H9 (cell line): Measurements from ENCODE around the gene OARD1. TPM values are rescaled to one million over a fixed set of nuclear protein-coding genes. Genes with fewer than 3 reads are reported as not detected.

Experiments
- DNase-seq: peaks from one replicate; pipeline ENCODE4 v3.0.0-alpha.2; 2017
- H2AFZ ChIP-seq: one replicate; pipeline ENCODE4 v1.6.1; 2013; ENCODE audit warnings: mild to moderate bottlenecking, low read length, control low read depth, moderate library complexity
- H2AK5ac ChIP-seq: 2 replicates; pipeline ENCODE4 v1.6.1; 2013; ENCODE audit warnings: low read length, control low read depth, mixed read lengths; ENCODE audit not compliant: insufficient read length
- H2BK120ac ChIP-seq: one replicate; pipeline ENCODE4 v1.6.1; 2013; ENCODE audit warnings: low read depth, mild to moderate bottlenecking, low read length, control low read depth, inconsistent platforms; ENCODE audit not compliant: poor library complexity, severe bottlenecking
- H2BK12ac ChIP-seq: 2 replicates; pipeline ENCODE4 v1.6.1; 2013; ENCODE audit warnings: low read length, control low read depth, mixed read lengths, low read depth; ENCODE audit not compliant: insufficient read length
- H2BK15ac ChIP-seq: 2 replicates; pipeline ENCODE4 v1.6.1; 2013; ENCODE audit warnings: low read depth, low read length, control low read depth
- H2BK20ac ChIP-seq: one replicate; pipeline ENCODE4 v1.6.1; 2013; ENCODE audit warnings: low read depth, mild to moderate bottlenecking, low read length, control low read depth, inconsistent platforms; ENCODE audit not compliant: poor library complexity, severe bottlenecking
- H2BK5ac ChIP-seq: 2 replicates; pipeline ENCODE4 v1.6.1; 2013; ENCODE audit warnings: low read length, control low read depth, mixed read lengths; ENCODE audit not compliant: insufficient read length
- H3K14ac ChIP-seq: 2 replicates; pipeline ENCODE4 v1.6.1; 2013; ENCODE audit warnings: low read length, control low read depth; ENCODE audit not compliant: insufficient read depth
- H3K18ac ChIP-seq: 2 replicates; pipeline ENCODE4 v1.6.1; 2013; ENCODE audit warnings: low read depth, mild to moderate bottlenecking, mixed read lengths, low read length, control low read depth; ENCODE audit not compliant: insufficient read length
- H3K23ac ChIP-seq: 2 replicates; pipeline ENCODE4 v1.6.1; 2013; ENCODE audit warnings: low read length, control low read depth, mixed read lengths, low read depth; ENCODE audit not compliant: insufficient read length
- H3K23me2 ChIP-seq: 2 replicates; pipeline ENCODE4 v1.6.1; 2013; ENCODE audit warnings: low read depth, mild to moderate bottlenecking, mixed read lengths, low read length, control low read depth; ENCODE audit not compliant: insufficient read length, poor library complexity, severe bottlenecking
- H3K27ac ChIP-seq: 2 replicates; pipeline ENCODE4 v1.5.1; 2013; ENCODE audit warnings: low read length, control low read depth, mixed read lengths, low read depth; ENCODE audit not compliant: insufficient read length
- H3K27me3 ChIP-seq: 2 replicates; pipeline ENCODE4 v1.6.1; 2013; ENCODE audit warnings: low read length, control low read depth, inconsistent platforms; ENCODE audit not compliant: insufficient read depth
- H3K4ac ChIP-seq: 2 replicates; pipeline ENCODE4 v1.6.1; 2013; ENCODE audit warnings: low read depth, mild to moderate bottlenecking, control low read depth, inconsistent platforms, low read length, moderate library complexity
- H3K4me1 ChIP-seq: 2 replicates; pipeline ENCODE4 v1.6.1; 2013; ENCODE audit warnings: low read length, control low read depth, inconsistent platforms; ENCODE audit not compliant: insufficient read depth
- H3K4me2 ChIP-seq: 2 replicates; pipeline ENCODE4 v1.6.1; 2013; ENCODE audit warnings: low read length, control low read depth, mixed read lengths; ENCODE audit not compliant: insufficient read length, insufficient read depth
- H3K56ac ChIP-seq: 2 replicates; pipeline ENCODE4 v1.6.1; 2013; ENCODE audit warnings: low read depth, mild to moderate bottlenecking, mixed read lengths, low read length, control low read depth; ENCODE audit not compliant: insufficient read length
- H3K79me1 ChIP-seq: 2 replicates; pipeline ENCODE4 v1.6.1; 2013; ENCODE audit warnings: low read depth, mild to moderate bottlenecking, moderate library complexity, low read length, control low read depth, inconsistent platforms; ENCODE audit not compliant: insufficient read depth, poor library complexity, severe bottlenecking
- H3K79me2 ChIP-seq: 2 replicates; pipeline ENCODE4 v1.6.1; 2013; ENCODE audit warnings: low read length, control low read depth, inconsistent platforms; ENCODE audit not compliant: insufficient read depth
- H3K9ac ChIP-seq: 2 replicates; pipeline ENCODE4 v1.6.1; 2013; ENCODE audit warnings: low read length, control low read depth, mixed read lengths; ENCODE audit not compliant: insufficient read length; ENCODE audit errors: extremely low read depth
- H3K9me3 ChIP-seq: one replicate; pipeline ENCODE4 v1.6.1; 2013; ENCODE audit warnings: low read depth, low read length, inconsistent platforms; ENCODE audit not compliant: control insufficient read depth
- H3T11ph ChIP-seq: one replicate; pipeline ENCODE4 v1.6.1; 2013; ENCODE audit warnings: mild to moderate bottlenecking, low read length, control low read depth, inconsistent platforms
- H4K20me1 ChIP-seq: one replicate; pipeline ENCODE4 v1.6.1; 2013; ENCODE audit not compliant: control insufficient read depth, insufficient read length, insufficient read depth
- H4K5ac ChIP-seq: 2 replicates; pipeline ENCODE4 v1.6.1; 2013; ENCODE audit warnings: low read depth, mild to moderate bottlenecking, mixed read lengths, low read length, control low read depth; ENCODE audit not compliant: insufficient read length
- H4K8ac ChIP-seq: replicated peaks from 2 replicates; pipeline ENCODE4 v1.6.1; 2013; ENCODE audit warnings: low read length, control low read depth, mixed read lengths, low read depth; ENCODE audit not compliant: insufficient read length
- H4K91ac ChIP-seq: 2 replicates; pipeline ENCODE4 v1.6.1; 2013; ENCODE audit warnings: low read depth, mild to moderate bottlenecking, moderate library complexity, mixed read lengths, low read length, control low read depth; ENCODE audit not compliant: insufficient read length
- H3K27ac Mint-ChIP-seq, 3 experiments: 2 replicates in 2 of 3; 3 replicates in 1 of 3; pipeline ENCODE4 v1.8.0; 2020 to 2021; ENCODE audit warnings: mixed read lengths in 3 of 3, mild to moderate bottlenecking in 1 of 3, moderate library complexity in 1 of 3
- H3K27me3 Mint-ChIP-seq: 2 replicates; pipeline ENCODE4 v1.8.0; 2021; ENCODE audit warnings: low read depth, mild to moderate bottlenecking, moderate library complexity, mixed read lengths
- H3K36me3 Mint-ChIP-seq, 3 experiments: 2 replicates in 2 of 3; 3 replicates in 1 of 3; pipeline ENCODE4 v1.8.0; 2020 to 2021; ENCODE audit warnings: low read depth in 3 of 3, mixed read lengths in 3 of 3; ENCODE audit not compliant: insufficient read depth in 1 of 3
- H3K4me1 Mint-ChIP-seq, 2 experiments: 2 replicates each; pipeline ENCODE4 v1.8.0; 2020; ENCODE audit warnings: mixed read lengths in 2 of 2
- H3K4me3 Mint-ChIP-seq, 2 experiments: 2 replicates in 1 of 2; 3 replicates in 1 of 2; pipeline ENCODE4 v1.8.0; 2020 to 2021; ENCODE audit warnings: mild to moderate bottlenecking in 2 of 2, mixed read lengths in 2 of 2, moderate library complexity in 1 of 2
- H3K9me3 Mint-ChIP-seq, 2 experiments: 2 replicates in 1 of 2; 3 replicates in 1 of 2; pipeline ENCODE4 v1.8.0; 2020; ENCODE audit warnings: mild to moderate bottlenecking in 2 of 2, mixed read lengths in 2 of 2, moderate library complexity in 1 of 2
- WGBS: extraction: QIAGEN DNeasy Blood & Tissue Kit; methylation state at CpG from one replicate; pipeline ENCODE4 v1.1.7; 2013; ENCODE audit warnings: missing lambda C conversion rate, low lambda C conversion rate, mixed read lengths; ENCODE audit not compliant: insufficient read length; ENCODE audit errors: extremely low coverage; 5-methylcytosine and 5-hydroxymethylcytosine counted together
- total RNA-seq: library from RNA; stranded (reverse); gene quantifications from 2 replicates; pipeline ENCODE4 v1.2.1, GENCODE V29; 2021
- TF ChIP-seq, protein P1 (sequence below): fragments of 200-600 bp; sonication (generic); conservative IDR thresholded peaks from 3 replicates; pipeline ENCODE4 v1.8.0; 2021; ENCODE audit warnings: antibody characterized with exemption, mild to moderate bottlenecking

Gene OARD1
- total RNA-seq, 1 experiment from 2014 or later, result 36.6 TPM

DNA sequence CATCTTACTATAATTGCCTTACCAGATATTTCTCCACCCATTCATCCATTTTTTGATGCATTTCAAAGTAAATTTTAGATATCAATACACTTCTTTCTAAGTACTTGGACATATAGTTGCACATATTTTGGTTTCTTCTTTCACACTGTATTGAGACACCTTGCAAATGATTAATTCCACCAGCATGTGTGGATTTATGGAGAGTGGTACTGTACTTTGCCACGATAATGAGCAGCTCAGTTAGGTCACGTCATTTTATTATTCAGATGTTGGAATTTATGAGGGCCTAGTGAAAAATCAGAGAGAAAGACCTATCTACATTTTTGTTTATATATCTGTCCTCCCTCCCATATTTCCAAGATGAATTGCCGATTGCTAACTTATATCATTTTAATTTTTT lies 5.9 kb upstream of the OARD1 start:
- H3K4ac ChIP-seq, result no peak overlapping the region
- no peak overlapping the region for H2AFZ ChIP-seq
- peaks cover 2% of the 10 kb centered on the region for H4K20me1 ChIP-seq
- no peak overlapping the region for H2AK5ac ChIP-seq
- Mint-ChIP-seq H3K27ac (no peak overlapping the region), H3K27me3 (no peaks in the 10 kb centered on the region), H3K4me1 (peaks cover 25 to 27% of the 10 kb centered on the region in 2 experiments), H3K9me3 (no peaks in the 10 kb centered on the region; a peak in 1 of 5 replicates), H3K36me3 (peaks cover 18 to 55% (median 47%) of the 10 kb centered on the region in 3 experiments; a peak in 6 of 7 replicates), H3K4me3 (no peak overlapping the region)
- no peak overlapping the region for H3T11ph ChIP-seq
- H3K18ac ChIP-seq, result no peak overlapping the region
- H2BK12ac ChIP-seq, result no peak overlapping the region
- H3K4me2 ChIP-seq, result no peak overlapping the region
- no peak overlapping the region for H3K14ac ChIP-seq
- no peak for DNase-seq
- no peak overlapping the region for H3K27ac ChIP-seq
- H2BK15ac ChIP-seq, result no peak overlapping the region
- no peak overlapping the region for H3K56ac ChIP-seq
- H3K27me3 ChIP-seq, result no peaks in the 10 kb centered on the region
- no CpG with 5 or more reads among the region's 3 CpGs for WGBS
- no peak overlapping the region for H4K91ac ChIP-seq
- no peaks in the 10 kb centered on the region for H3K4me1 ChIP-seq
- H2BK5ac ChIP-seq, result no peak overlapping the region
- no peak overlapping the region for H4K5ac ChIP-seq
- H2BK120ac ChIP-seq, result no peak overlapping the region
- peaks cover 42% of the 10 kb centered on the region for H3K79me2 ChIP-seq
- H3K9ac ChIP-seq, result no peak overlapping the region
- peaks cover 7% of the 10 kb centered on the region for H3K79me1 ChIP-seq
- no peak overlapping the region for H4K8ac ChIP-seq
- no peaks in the 10 kb centered on the region for H3K9me3 ChIP-seq
- peaks cover 9% of the 10 kb centered on the region for H3K23me2 ChIP-seq
- no peak overlapping the region for H3K23ac ChIP-seq
- no peak overlapping the region for H2BK20ac ChIP-seq
- TF ChIP-seq, protein P1, sequence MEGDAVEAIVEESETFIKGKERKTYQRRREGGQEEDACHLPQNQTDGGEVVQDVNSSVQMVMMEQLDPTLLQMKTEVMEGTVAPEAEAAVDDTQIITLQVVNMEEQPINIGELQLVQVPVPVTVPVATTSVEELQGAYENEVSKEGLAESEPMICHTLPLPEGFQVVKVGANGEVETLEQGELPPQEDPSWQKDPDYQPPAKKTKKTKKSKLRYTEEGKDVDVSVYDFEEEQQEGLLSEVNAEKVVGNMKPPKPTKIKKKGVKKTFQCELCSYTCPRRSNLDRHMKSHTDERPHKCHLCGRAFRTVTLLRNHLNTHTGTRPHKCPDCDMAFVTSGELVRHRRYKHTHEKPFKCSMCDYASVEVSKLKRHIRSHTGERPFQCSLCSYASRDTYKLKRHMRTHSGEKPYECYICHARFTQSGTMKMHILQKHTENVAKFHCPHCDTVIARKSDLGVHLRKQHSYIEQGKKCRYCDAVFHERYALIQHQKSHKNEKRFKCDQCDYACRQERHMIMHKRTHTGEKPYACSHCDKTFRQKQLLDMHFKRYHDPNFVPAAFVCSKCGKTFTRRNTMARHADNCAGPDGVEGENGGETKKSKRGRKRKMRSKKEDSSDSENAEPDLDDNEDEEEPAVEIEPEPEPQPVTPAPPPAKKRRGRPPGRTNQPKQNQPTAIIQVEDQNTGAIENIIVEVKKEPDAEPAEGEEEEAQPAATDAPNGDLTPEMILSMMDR, result no peak
